ENCODE data around the gene MAPK10.

MAPK10 gene

GRCh38 chr4:86019906-86020305, 339.9 kb downstream of the MAPK10 start:
- peaks cover 0 to 6% (median 0%) of the 10 kb centered on the region in 5 donors for H3K36me3 ChIP-seq (ENCODE audit: control insufficient read depth in 5 of 5, insufficient read depth in 5 of 5, low read length in 5 of 5)
- H3K27ac ChIP-seq (ENCODE audit: low read depth, low read length): no peak overlapping the region
- H3K27me3 ChIP-seq (ENCODE audit: control insufficient read depth in 5 of 5, insufficient read depth in 4 of 5, low read length in 5 of 5): no peaks in the 10 kb centered on the region
- H3K4me1 ChIP-seq (ENCODE audit: control insufficient read depth in 5 of 5, insufficient read depth in 5 of 5, low read length in 5 of 5): peaks cover 0 to under 1% (median 0%) of the 10 kb centered on the region in 5 donors
- no peak overlapping the region for H3K4me3 ChIP-seq (ENCODE audit: low read depth in 1 of 5, low read length in 5 of 5)
- no peak overlapping the region for H3K9ac ChIP-seq (ENCODE audit: low read length in 5 of 5)
- H3K9me3 ChIP-seq (ENCODE audit: control insufficient read depth in 5 of 5, low read length in 5 of 5): no peaks in the 10 kb centered on the region

DNA sequence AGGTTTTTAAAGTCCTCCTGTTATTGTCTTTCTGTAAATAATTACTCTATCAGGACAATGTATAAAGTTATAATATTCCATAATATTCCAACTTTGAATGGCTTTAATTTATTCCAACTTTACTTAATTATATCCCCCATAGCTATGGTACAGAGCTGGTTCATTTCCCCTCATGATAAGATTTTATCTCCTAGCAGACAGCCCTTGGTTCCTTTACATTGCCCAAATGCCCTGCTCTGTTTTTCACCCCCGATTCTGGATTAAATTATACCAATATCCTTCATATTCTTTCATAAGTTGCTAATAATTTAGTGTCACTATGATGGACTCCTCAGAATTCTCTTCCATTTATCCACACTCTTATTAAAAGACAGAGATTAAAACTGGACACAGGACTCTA, 340.5 kb downstream of the MAPK10 start:
- Histone ChIP-seq H3K9me3 (ENCODE audit: control insufficient read depth in 5 of 5, low read length in 5 of 5) (no peaks in the 10 kb centered on the region), H3K36me3 (ENCODE audit: control insufficient read depth in 5 of 5, insufficient read depth in 5 of 5, low read length in 5 of 5) (peaks cover 0 to 6% (median 0%) of the 10 kb centered on the region in 5 donors), H3K4me3 (ENCODE audit: low read depth in 1 of 5, low read length in 5 of 5) (no peak overlapping the region), H3K9ac (ENCODE audit: low read length in 5 of 5) (no peak overlapping the region), H3K27me3 (ENCODE audit: control insufficient read depth in 5 of 5, insufficient read depth in 4 of 5, low read length in 5 of 5) (no peaks in the 10 kb centered on the region), H3K4me1 (ENCODE audit: control insufficient read depth in 5 of 5, insufficient read depth in 5 of 5, low read length in 5 of 5) (peaks cover 0 to 6% (median 0%) of the 10 kb centered on the region in 5 donors), H3K27ac (ENCODE audit: low read depth, low read length) (no peak overlapping the region)

- no peaks in the 10 kb centered on the region for H3K27me3 ChIP-seq (ENCODE audit: control insufficient read depth in 5 of 5, insufficient read depth in 4 of 5, low read length in 5 of 5)
- peaks cover 0 to 6% (median 0%) of the 10 kb centered on the region in 5 donors for H3K36me3 ChIP-seq (ENCODE audit: control insufficient read depth in 5 of 5, insufficient read depth in 5 of 5, low read length in 5 of 5)
- no peak overlapping the region for H3K4me3 ChIP-seq (ENCODE audit: low read depth in 1 of 5, low read length in 5 of 5)
- peaks cover 0 to 6% (median 0%) of the 10 kb centered on the region in 5 donors for H3K4me1 ChIP-seq (ENCODE audit: control insufficient read depth in 5 of 5, insufficient read depth in 5 of 5, low read length in 5 of 5)
- no peak overlapping the region for H3K27ac ChIP-seq (ENCODE audit: low read depth, low read length)
- H3K9ac ChIP-seq (ENCODE audit: low read length in 5 of 5): no peak overlapping the region
- H3K9me3 ChIP-seq (ENCODE audit: control insufficient read depth in 5 of 5, low read length in 5 of 5): no peaks in the 10 kb centered on the region
Observed at GRCh38 chr4:86015412-86016350, 344.2 kb downstream of the MAPK10 start.

GRCh38 chr4:86014599-86014998, 345.3 kb downstream of the MAPK10 start:
- no peak overlapping the region for H3K27ac ChIP-seq (ENCODE audit: low read depth, low read length)

DNA sequence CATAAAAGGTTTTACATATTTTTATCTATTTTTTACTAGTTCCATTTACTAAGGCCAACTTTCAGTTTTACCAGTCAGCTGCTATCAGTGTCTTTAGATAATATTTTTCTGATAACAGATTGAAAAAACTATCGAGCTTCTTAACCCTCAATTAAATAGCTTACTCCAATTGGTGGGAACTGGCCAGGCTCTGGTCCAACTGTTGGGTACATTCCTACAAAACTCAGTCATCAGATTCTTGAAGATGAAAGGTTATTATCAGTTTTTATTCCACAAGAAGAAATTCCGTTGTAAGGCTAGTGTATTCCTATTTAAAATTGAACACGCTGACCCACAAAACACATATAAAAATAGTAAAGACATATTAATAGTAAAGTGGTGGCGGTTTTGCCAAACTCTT, 346.2 kb downstream of the MAPK10 start:
- no peak overlapping the region for H3K27ac ChIP-seq (ENCODE audit: low read depth, low read length)
- no peaks in the 10 kb centered on the region for H3K27me3 ChIP-seq (ENCODE audit: control insufficient read depth in 5 of 5, insufficient read depth in 4 of 5, low read length in 5 of 5)
- H3K9ac ChIP-seq (ENCODE audit: low read length in 5 of 5): no peak overlapping the region
- peaks cover 0 to 6% (median 0%) of the 10 kb centered on the region in 5 donors for H3K4me1 ChIP-seq (ENCODE audit: control insufficient read depth in 5 of 5, insufficient read depth in 5 of 5, low read length in 5 of 5)
- no peak overlapping the region for H3K4me3 ChIP-seq (ENCODE audit: low read depth in 1 of 5, low read length in 5 of 5)
- H3K36me3 ChIP-seq (ENCODE audit: control insufficient read depth in 5 of 5, insufficient read depth in 5 of 5, low read length in 5 of 5): peaks cover 0 to 6% (median 0%) of the 10 kb centered on the region in 5 donors
- H3K9me3 ChIP-seq (ENCODE audit: control insufficient read depth in 5 of 5, low read length in 5 of 5): no peaks in the 10 kb centered on the region

More at GRCh38 chr4:86014599-86014998, 345.3 kb downstream of the MAPK10 start:
- Histone ChIP-seq H3K27me3 (ENCODE audit: control insufficient read depth in 5 of 5, insufficient read depth in 4 of 5, low read length in 5 of 5) (no peaks in the 10 kb centered on the region), H3K4me1 (ENCODE audit: control insufficient read depth in 5 of 5, insufficient read depth in 5 of 5, low read length in 5 of 5) (peaks cover 0 to 6% (median 0%) of the 10 kb centered on the region in 5 donors), H3K4me3 (ENCODE audit: low read depth in 1 of 5, low read length in 5 of 5) (no peak overlapping the region), H3K36me3 (ENCODE audit: control insufficient read depth in 5 of 5, insufficient read depth in 5 of 5, low read length in 5 of 5) (peaks cover 0 to 6% (median 0%) of the 10 kb centered on the region in 5 donors), H3K9me3 (ENCODE audit: control insufficient read depth in 5 of 5, low read length in 5 of 5) (no peaks in the 10 kb centered on the region), H3K9ac (ENCODE audit: low read length in 5 of 5) (no peak overlapping the region)

DNA sequence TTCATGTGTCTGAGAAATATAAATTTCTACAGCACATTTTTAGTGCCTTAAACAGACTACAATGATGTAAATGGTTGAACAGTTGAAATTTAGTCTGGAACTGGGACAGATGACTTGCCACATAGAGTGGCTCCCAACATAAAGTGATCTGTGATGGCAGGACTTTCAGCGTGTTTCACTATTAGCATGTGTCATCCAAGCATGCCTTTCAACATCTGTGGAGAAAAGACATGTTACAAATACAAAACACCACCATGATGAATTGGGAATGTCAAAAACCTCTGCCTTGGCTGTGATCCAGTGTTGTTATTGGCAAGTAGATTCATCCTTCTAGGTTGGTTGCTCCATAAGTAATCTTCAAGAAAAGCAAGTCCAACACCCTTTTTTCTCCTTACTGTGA, 348.7 kb downstream of the MAPK10 start:
- no peak overlapping the region for H3K9ac ChIP-seq (ENCODE audit: low read length in 5 of 5)
- no peak overlapping the region for H3K4me3 ChIP-seq (ENCODE audit: low read depth in 1 of 5, low read length in 5 of 5)
- H3K27ac ChIP-seq (ENCODE audit: low read depth, low read length): no peak overlapping the region
- H3K9me3 ChIP-seq (ENCODE audit: control insufficient read depth in 5 of 5, low read length in 5 of 5): no peaks in the 10 kb centered on the region
- no peaks in the 10 kb centered on the region for H3K27me3 ChIP-seq (ENCODE audit: control insufficient read depth in 5 of 5, insufficient read depth in 4 of 5, low read length in 5 of 5)
- H3K36me3 ChIP-seq (ENCODE audit: control insufficient read depth in 5 of 5, insufficient read depth in 5 of 5, low read length in 5 of 5): no peaks in the 10 kb centered on the region
- peaks cover 0 to 6% (median 0%) of the 10 kb centered on the region in 5 donors for H3K4me1 ChIP-seq (ENCODE audit: control insufficient read depth in 5 of 5, insufficient read depth in 5 of 5, low read length in 5 of 5)

DNA sequence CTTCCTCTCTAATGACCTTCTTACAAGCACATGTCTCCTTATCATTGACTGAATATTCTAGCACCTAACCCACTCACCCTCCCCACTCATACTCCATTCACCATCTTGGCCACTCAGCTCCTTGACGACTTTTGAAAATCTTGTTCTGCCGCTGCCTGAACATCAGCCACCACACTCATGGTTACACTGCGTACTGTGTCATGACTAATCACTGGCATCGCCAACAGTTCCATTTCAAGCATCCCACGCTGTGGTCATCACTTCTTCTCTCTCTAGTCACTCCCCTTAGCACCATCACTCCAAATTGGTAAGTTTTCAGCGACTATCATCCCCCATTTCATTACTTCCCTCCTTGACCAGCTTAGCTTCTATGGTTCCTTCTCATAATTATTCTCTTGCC, 352.8 kb downstream of the MAPK10 start:
- H3K4me1 ChIP-seq (ENCODE audit: control insufficient read depth in 5 of 5, insufficient read depth in 5 of 5, low read length in 5 of 5): no peaks in the 10 kb centered on the region
- no peaks in the 10 kb centered on the region for H3K27me3 ChIP-seq (ENCODE audit: control insufficient read depth in 5 of 5, insufficient read depth in 4 of 5, low read length in 5 of 5)

DNA sequence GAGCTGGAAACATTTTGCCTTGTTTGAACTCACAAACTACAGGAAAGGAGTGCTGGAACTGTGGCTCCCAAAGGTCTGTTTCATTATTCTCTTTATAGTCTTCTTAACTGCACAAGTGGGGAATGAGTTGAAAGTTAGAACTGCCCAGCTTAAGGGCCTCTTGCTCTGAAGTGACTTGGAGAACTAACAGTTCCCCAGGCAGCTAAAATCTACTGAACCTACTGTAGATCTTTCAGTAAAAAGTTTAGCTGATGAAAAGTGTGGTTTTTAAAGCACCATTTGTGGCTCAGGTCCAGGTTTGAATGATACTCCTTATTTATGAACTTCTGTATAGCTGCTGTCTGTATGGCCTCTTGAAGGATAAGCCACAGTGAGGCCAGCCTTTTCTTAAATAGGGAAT, 353.8 kb downstream of the MAPK10 start:
- no peak overlapping the region for H3K9ac ChIP-seq (ENCODE audit: low read length in 5 of 5)
- no peaks in the 10 kb centered on the region for H3K9me3 ChIP-seq (ENCODE audit: control insufficient read depth in 5 of 5, low read length in 5 of 5)
- no peak overlapping the region for H3K27ac ChIP-seq (ENCODE audit: low read depth, low read length)
- H3K4me1 ChIP-seq (ENCODE audit: control insufficient read depth in 5 of 5, insufficient read depth in 5 of 5, low read length in 5 of 5): no peaks in the 10 kb centered on the region
- peaks cover 4 to 10% (median 6%) of the 10 kb centered on the region in 5 donors for H3K36me3 ChIP-seq (ENCODE audit: control insufficient read depth in 5 of 5, insufficient read depth in 5 of 5, low read length in 5 of 5)
- H3K27me3 ChIP-seq (ENCODE audit: control insufficient read depth in 5 of 5, insufficient read depth in 4 of 5, low read length in 5 of 5): no peaks in the 10 kb centered on the region
- no peak overlapping the region for H3K4me3 ChIP-seq (ENCODE audit: low read depth in 1 of 5, low read length in 5 of 5)

More for the DNA sequence above, 352.8 kb downstream of the MAPK10 start:
- H3K9me3 ChIP-seq (ENCODE audit: control insufficient read depth in 5 of 5, low read length in 5 of 5): no peaks in the 10 kb centered on the region
- H3K9ac ChIP-seq (ENCODE audit: low read length in 5 of 5): no peak overlapping the region
- no peak overlapping the region for H3K27ac ChIP-seq (ENCODE audit: low read depth, low read length)
- peaks cover 0 to 10% (median 3%) of the 10 kb centered on the region in 5 donors for H3K36me3 ChIP-seq (ENCODE audit: control insufficient read depth in 5 of 5, insufficient read depth in 5 of 5, low read length in 5 of 5)
- H3K4me3 ChIP-seq (ENCODE audit: low read depth in 1 of 5, low read length in 5 of 5): no peak overlapping the region

DNA sequence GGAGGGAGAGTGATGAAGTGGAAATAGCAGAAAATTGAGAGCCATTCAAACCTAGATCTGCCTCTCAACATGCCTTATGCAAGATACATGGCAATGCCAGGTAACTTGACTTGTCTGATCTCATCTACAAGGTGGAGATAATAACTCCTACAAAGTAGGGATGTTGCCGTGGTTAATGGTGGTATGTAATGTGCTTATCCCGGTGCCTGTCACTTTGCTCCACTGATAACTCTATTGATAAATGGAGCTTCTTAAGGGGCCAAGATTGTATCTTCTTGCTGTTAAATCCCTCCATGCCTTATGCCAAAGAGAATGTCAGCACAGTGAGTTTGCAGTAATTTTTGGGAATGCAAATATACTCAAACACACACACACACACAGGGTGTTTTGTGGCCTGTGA, 355.8 kb downstream of the MAPK10 start:
- Histone ChIP-seq H3K4me3 (ENCODE audit: low read depth in 1 of 5, low read length in 5 of 5) (no peak overlapping the region), H3K27ac (ENCODE audit: low read depth, low read length) (no peak overlapping the region), H3K9ac (ENCODE audit: low read length in 5 of 5) (no peak overlapping the region), H3K9me3 (ENCODE audit: control insufficient read depth in 5 of 5, low read length in 5 of 5) (no peaks in the 10 kb centered on the region), H3K4me1 (ENCODE audit: control insufficient read depth in 5 of 5, insufficient read depth in 5 of 5, low read length in 5 of 5) (no peaks in the 10 kb centered on the region), H3K36me3 (ENCODE audit: control insufficient read depth in 5 of 5, insufficient read depth in 5 of 5, low read length in 5 of 5) (peaks cover 6 to 16% (median 10%) of the 10 kb centered on the region in 5 donors), H3K27me3 (ENCODE audit: control insufficient read depth in 5 of 5, insufficient read depth in 4 of 5, low read length in 5 of 5) (no peaks in the 10 kb centered on the region)

- Histone ChIP-seq H3K9ac (ENCODE audit: low read length in 5 of 5) (no peak overlapping the region), H3K36me3 (ENCODE audit: control insufficient read depth in 5 of 5, insufficient read depth in 5 of 5, low read length in 5 of 5) (peaks cover 6 to 16% (median 10%) of the 10 kb centered on the region in 5 donors), H3K27me3 (ENCODE audit: control insufficient read depth in 5 of 5, insufficient read depth in 4 of 5, low read length in 5 of 5) (no peaks in the 10 kb centered on the region), H3K27ac (ENCODE audit: low read depth, low read length) (no peak overlapping the region), H3K4me1 (ENCODE audit: control insufficient read depth in 5 of 5, insufficient read depth in 5 of 5, low read length in 5 of 5) (no peaks in the 10 kb centered on the region), H3K4me3 (ENCODE audit: low read depth in 1 of 5, low read length in 5 of 5) (no peak overlapping the region), H3K9me3 (ENCODE audit: control insufficient read depth in 5 of 5, low read length in 5 of 5) (no peaks in the 10 kb centered on the region)
Observed at GRCh38 chr4:86001591-86001990, 358.3 kb downstream of the MAPK10 start.
